GM10248 (cell line): Measurements from ENCODE around the gene LILRB5.
"Not testable (repeated sequence)": the region's sequence is repeated elsewhere in the genome, so short reads cannot be mapped to it uniquely, and the experiment has no call there.

Experiments used
- CTCF ChIA-PET: fragments of 300-600 bp; sonication (Branson Sonifier 250); formaldehyde crosslinking; extraction: SDS; loops from one replicate; lab custom pipeline; 2021; ENCODE audit warnings: antibody characterized with exemption; lab: Yijun Ruan, JAX
- POLR2A ChIA-PET: fragments of 350-650 bp; sonication (Branson Sonifier 250); formaldehyde crosslinking; extraction: SDS; loops from one replicate; lab custom pipeline; 2020; ENCODE audit warnings: antibody characterized with exemption; lab: Yijun Ruan, JAX
- DNase-seq: peaks from one replicate; pipeline ENCODE4 v3.0.0; 2012; ENCODE audit errors: extremely low spot score
- CTCF ChIP-seq: IDR thresholded peaks from 2 replicates; pipeline ENCODE4 v1.5.1; 2012; ENCODE audit warnings: mild to moderate bottlenecking, low read depth; ENCODE audit errors: extremely low read depth, missing control alignments, control extremely low read depth

Gene LILRB5

DNA sequence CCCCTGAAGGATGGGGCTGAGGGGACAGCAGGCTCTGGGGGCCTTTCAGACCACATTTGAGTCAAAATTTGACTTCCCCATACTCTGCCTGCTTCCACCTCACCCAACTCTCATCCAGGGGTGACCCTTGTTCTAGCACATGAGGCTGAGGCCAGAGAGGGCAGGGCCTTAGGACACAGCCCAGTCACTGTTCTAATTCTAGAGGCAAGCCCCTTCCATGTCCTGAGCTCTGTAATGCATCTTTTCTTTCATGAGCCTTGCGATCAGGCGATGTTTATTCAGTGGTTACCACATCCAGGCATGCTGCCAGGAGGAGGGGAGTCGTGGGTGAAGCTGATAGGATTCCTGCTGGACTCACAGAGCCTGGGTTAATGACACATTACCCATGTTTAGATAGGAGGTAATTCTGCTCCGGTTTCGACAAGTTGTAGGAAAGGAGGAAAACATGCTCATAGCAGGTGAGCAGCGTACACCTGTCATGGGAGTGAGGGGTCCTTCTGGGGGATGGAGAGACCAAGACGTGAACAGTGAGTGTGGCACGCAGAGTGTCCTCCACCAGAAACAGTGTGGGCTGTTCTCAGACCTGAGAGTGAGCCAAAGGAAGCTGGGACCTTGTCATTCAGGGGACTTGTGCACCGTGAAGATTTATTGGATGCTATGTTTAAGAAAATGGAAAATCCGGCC lies 47.1 kb downstream of the LILRB5 start:
- ChIA-PET POLR2A (interaction anchor here (1.1 to 5.7 kb wide), 2 partner anchors 10 to 21 kb away, joined by 3 to 30 read pairs; partner anchors contain the start of genes MBOAT7 and RPS9), CTCF (interaction anchor here (1.6 kb wide), 1 partner anchor 21 kb away, joined by 4 read pairs; no protein-coding TSS in a partner anchor)
- no peak for DNase-seq
- TF ChIP-seq CTCF, result no peak

GRCh38 chr19:54209058-54209810 lies 47.8 kb downstream of the LILRB5 start:
- CTCF ChIA-PET, result interaction anchor here (1.0 kb wide), 1 partner anchor 182 kb away, joined by 3 read pairs; no protein-coding TSS in a partner anchor
- no peak for TF ChIP-seq CTCF
- DNase-seq, result no peak
- POLR2A ChIA-PET, result interaction anchor here (1.1 to 5.7 kb wide), 4 partner anchors 9 to 20 kb away, joined by 3 to 30 read pairs (median 8); partner anchors contain the start of genes MBOAT7, RPS9 and TSEN34

DNA sequence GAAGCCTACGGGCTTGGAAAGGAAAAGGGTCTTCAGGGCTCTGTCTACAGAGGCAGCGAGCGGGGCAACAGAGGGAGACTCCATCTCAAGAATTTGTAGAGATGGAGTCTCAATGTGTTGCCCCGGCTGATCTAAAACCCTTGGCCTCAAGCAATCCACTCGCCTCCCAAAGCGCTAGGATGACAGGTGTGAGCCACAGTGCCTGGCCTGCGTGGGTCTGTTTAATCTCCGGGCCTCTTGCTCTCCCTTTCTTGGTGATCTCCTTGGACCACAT lies 48.4 kb downstream of the LILRB5 start:
- no peak for DNase-seq
- POLR2A ChIA-PET, result interaction anchor here (0.7 to 5.7 kb wide), 4 partner anchors 8 to 35 kb away, joined by 4 to 30 read pairs (median 8); partner anchors contain the start of genes MBOAT7, RPS9, TMC4 and TSEN34

DNA sequence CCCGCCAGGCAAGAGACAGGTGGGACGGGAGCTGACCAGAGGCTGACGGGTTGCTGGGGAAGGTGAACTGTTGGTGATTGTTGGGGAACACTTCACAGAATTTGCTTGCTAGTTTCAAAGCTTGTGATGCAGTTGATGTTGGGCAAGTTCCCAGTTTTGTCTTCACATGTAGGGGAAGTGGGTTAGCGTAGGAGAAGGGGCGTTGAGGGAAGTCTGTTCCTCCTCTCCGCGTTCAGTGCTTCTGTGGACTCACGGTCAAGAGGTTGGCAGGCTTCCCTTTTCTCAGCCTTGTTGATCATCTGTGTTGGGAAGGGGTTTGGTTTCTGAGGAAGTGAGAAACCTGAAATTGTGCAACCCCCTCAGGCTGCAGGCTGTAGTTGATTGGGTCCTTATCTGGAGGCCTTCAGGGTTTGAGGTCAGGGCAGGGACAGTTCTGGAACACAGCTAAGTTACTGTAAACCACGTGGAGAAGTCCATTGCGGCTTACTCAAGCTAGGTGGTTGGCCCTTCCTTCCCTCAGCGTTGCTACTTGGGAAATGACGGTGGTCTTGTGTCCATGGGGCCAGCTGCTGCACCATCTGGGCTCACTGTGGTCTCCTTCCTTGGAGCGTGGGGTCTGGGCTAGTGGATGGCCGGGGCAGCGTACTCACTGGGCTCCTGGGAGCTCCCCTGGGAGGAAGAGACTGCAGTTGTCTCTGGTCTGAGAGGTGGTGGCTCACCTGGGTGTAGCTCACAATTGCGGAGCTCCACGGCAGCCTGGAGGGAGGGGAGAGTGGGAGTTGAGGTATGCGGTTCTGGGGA lies 48.9 kb downstream of the LILRB5 start:
- ChIA-PET POLR2A (interaction anchor here (0.7 to 5.7 kb wide), 4 partner anchors 8 to 35 kb away, joined by 4 to 30 read pairs (median 8); partner anchors contain the start of genes MBOAT7, RPS9, TMC4 and TSEN34), CTCF (interaction anchor here (1.0 to 1.2 kb wide), 3 partner anchors 11 to 183 kb away, joined by 3 read pairs; no protein-coding TSS in a partner anchor)
- DNase-seq, result peak; percentile 66
- TF ChIP-seq CTCF, result no peak

More for the DNA sequence above, 48.4 kb downstream of the LILRB5 start:
- TF ChIP-seq CTCF, result no peak
- CTCF ChIA-PET, result interaction anchor here (1.0 to 1.2 kb wide), 2 partner anchors 12 to 182 kb away, joined by 3 read pairs; no protein-coding TSS in a partner anchor

DNA sequence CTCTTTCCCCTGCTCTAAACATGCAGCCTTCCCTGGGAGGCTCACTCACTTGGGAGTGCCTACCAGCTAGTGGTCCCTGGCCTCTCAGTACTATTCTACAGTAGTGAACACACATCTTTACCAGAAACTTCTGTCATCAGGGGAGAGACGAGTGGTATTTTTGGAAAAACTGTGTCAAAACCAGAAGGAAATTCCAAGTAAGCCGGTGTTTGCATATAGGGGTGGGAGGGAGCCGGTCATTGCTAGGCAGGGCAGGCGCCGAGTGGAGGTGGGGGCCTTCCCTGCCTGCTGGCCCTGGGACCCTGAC lies 49.4 kb downstream of the LILRB5 start:
- TF ChIP-seq CTCF, result no peak
- DNase-seq, result no peak
- ChIA-PET POLR2A (interaction anchor here (1.6 to 5.7 kb wide), 2 partner anchors 16 to 18 kb away, joined by 11 to 30 read pairs; partner anchors contain the start of genes MBOAT7 and TSEN34), CTCF (interaction anchor here (1.2 to 1.6 kb wide), 3 partner anchors 11 to 48 kb away, joined by 3 to 5 read pairs (median 3); partner anchors contain the start of gene LENG1)

- DNase-seq, result not testable (repeated sequence)
- POLR2A ChIA-PET, result interaction anchor here (1.6 to 5.7 kb wide), 2 partner anchors 16 to 18 kb away, joined by 11 to 30 read pairs; partner anchors contain the start of genes MBOAT7 and TSEN34
- CTCF ChIA-PET, result interaction anchor here (1.6 to 3.1 kb wide), 2 partner anchors 47 to 59 kb away, joined by 5 to 8 read pairs; partner anchors contain the start of gene LENG1
Observed at GRCh38 chr19:54207193-54207592, 49.9 kb downstream of the LILRB5 start.
